ENCODE results near the gene FBXO31. TPM values are rescaled to one million over a fixed set of nuclear protein-coding genes. Genes with fewer than 3 reads are reported as not detected.

FBXO31 gene
- total and polyA plus RNA-seq, 2 donors (not counting 3 experiments of a cell fraction or from before 2014, with no cell fraction given), result 17.1 to 31.8 TPM

DNA sequence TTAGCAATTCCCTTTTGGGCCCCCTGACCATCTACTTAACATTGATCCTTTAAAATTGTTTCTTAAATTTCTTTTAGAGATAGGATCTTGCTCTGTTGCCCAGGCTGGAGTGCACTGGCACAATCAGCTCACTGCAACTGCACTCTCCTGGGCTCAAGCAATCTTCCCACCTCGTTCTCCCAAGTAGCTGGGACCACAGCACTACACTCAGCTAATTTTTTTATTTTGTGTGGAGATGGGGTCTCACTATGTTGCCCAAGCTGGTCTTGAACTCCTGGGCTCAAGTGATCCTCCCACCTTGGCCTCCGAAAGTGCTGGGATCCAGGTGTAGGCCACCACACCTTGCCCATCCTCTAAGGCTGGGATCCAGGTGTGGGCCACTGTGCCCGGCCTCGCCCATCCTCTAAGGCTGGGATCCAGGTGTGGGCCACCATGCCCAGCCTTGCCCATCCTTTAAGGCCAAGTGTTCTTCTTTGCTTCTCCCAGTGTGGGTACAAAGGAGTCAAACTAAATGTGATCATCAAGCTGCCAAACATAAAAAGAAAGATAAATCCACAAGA is 79.5 kb downstream of the FBXO31 start:
- ChIA-PET CTCF (interaction anchor here (0.9 to 2.1 kb wide), 2 partner anchors 12 kb away, joined by 4 to 5 read pairs; no protein-coding TSS in a partner anchor), POLR2A (no interaction called here)
- no peaks in the 10 kb centered on the region for H3K36me3 ChIP-seq (ENCODE audit: control insufficient read depth in 2 of 2, extremely low read depth in 1 of 2, insufficient read depth in 2 of 2, low read length in 2 of 2)
- H3K79me2 ChIP-seq (ENCODE audit: control insufficient read depth, insufficient read depth, low read length), result no peaks in the 10 kb centered on the region
- DNase-seq (ENCODE audit: low read depth, low spot score) (no peak), FAIRE-seq (no peak)
- no peaks in the 10 kb centered on the region for H3K27me3 ChIP-seq (ENCODE audit: control insufficient read depth in 2 of 2, insufficient read depth in 2 of 2, low read length in 2 of 2)
- BruUV-seq (replicated peaks), result no TSS peak
- H2AFZ ChIP-seq (ENCODE audit: low read depth, low read length), result no peak overlapping the region
- intact Hi-C loops (cut with micrococcal nuclease), result no loop called here
- TF ChIP-seq MYC (IDR thresholded peaks at IDR 0.05; ENCODE audit: low read depth, low read length) (no peak), EZH2 (IDR thresholded peaks at IDR 0.05; ENCODE audit: borderline replicate concordance, low read depth, low read length, severe bottlenecking) (no peak), FOS (IDR thresholded peaks at IDR 0.05; ENCODE audit: borderline replicate concordance, insufficient read depth, low read length) (no peak), POLR2AphosphoS5 (IDR thresholded peaks at IDR 0.05; ENCODE audit: insufficient read depth, low read depth, low read length) (no peak), JUN (IDR thresholded peaks at IDR 0.05; ENCODE audit: borderline replicate concordance, insufficient read depth, insufficient read length, low read depth) (no peak)
- TF ChIP-seq, protein P1, sequence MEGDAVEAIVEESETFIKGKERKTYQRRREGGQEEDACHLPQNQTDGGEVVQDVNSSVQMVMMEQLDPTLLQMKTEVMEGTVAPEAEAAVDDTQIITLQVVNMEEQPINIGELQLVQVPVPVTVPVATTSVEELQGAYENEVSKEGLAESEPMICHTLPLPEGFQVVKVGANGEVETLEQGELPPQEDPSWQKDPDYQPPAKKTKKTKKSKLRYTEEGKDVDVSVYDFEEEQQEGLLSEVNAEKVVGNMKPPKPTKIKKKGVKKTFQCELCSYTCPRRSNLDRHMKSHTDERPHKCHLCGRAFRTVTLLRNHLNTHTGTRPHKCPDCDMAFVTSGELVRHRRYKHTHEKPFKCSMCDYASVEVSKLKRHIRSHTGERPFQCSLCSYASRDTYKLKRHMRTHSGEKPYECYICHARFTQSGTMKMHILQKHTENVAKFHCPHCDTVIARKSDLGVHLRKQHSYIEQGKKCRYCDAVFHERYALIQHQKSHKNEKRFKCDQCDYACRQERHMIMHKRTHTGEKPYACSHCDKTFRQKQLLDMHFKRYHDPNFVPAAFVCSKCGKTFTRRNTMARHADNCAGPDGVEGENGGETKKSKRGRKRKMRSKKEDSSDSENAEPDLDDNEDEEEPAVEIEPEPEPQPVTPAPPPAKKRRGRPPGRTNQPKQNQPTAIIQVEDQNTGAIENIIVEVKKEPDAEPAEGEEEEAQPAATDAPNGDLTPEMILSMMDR (IDR thresholded peaks at IDR 0.05; ENCODE audit: extremely low read depth in 1 of 2, insufficient read depth in 1 of 2, low read depth in 1 of 2, low read length in 2 of 2), result no peak
- no peaks in the 10 kb centered on the region for H4K20me1 ChIP-seq (replicated peaks; ENCODE audit: control insufficient read depth, extremely low read depth, insufficient read depth, low read length)
- H3K4me1 ChIP-seq (ENCODE audit: control insufficient read depth, extremely low read depth, insufficient read depth, low read length), result no peaks in the 10 kb centered on the region
- no peaks in the 10 kb centered on the region for H3K9me3 ChIP-seq (replicated peaks; ENCODE audit: control insufficient read depth, insufficient read depth, low read length)
- no peak overlapping the region for H3K9ac ChIP-seq (replicated peaks; ENCODE audit: extremely low read depth, insufficient read depth, low read length)
- dilution Hi-C loops (cut with MboI; ENCODE audit: extremely low pct_ligation_motif_present, low sequenced_read_pairs), result no loop called here
- no peaks in the 10 kb centered on the region for H3K9me1 ChIP-seq (replicated peaks; ENCODE audit: control insufficient read depth, extremely low read depth, insufficient read depth, low read length)
- no peak overlapping the region for H3K27ac ChIP-seq (ENCODE audit: insufficient read depth, low read depth, low read length)
- H3K4me3 ChIP-seq (replicated peaks in 1 of 3; ENCODE audit: insufficient read depth in 1 of 3, low read depth in 1 of 3, low read length in 3 of 3), result no peak overlapping the region
- H3K4me2 ChIP-seq (ENCODE audit: insufficient read depth, low read length), result no peak overlapping the region

Data from endothelial cell of umbilical vein (primary cell).